GM23248 (cell line): ENCODE data around the gene SLAIN2. TPM values are rescaled to one million over a fixed set of nuclear protein-coding genes. Genes with fewer than 3 reads are reported as not detected.

Source experiments
- DNase-seq: peaks from one replicate; pipeline ENCODE4 v3.0.0-alpha.2; 2015
- H2AFZ ChIP-seq: fragments of 200-600 bp; sonication (generic); 2 replicates; pipeline ENCODE4 v1.6.1; 2016; ENCODE audit warnings: antibody characterized with exemption
- H3F3A ChIP-seq: fragments of 200-600 bp; sonication (generic); 2 replicates; pipeline ENCODE4 v1.6.1; 2016; ENCODE audit warnings: mild to moderate bottlenecking, antibody characterized with exemption, mixed run types; ENCODE audit not compliant: insufficient read depth
- H3K27ac ChIP-seq: fragments of 200-600 bp; sonication (generic); 2 replicates; pipeline ENCODE4 v1.5.1; 2016; ENCODE audit warnings: mild to moderate bottlenecking
- H3K27me3 ChIP-seq: fragments of 200-600 bp; sonication (generic); replicated peaks from 2 replicates; pipeline ENCODE4 v1.6.1; 2016; ENCODE audit warnings: mild to moderate bottlenecking; ENCODE audit not compliant: insufficient read depth
- H3K36me3 ChIP-seq: fragments of 200-600 bp; sonication (generic); 2 replicates; pipeline ENCODE4 v1.6.1; 2016; ENCODE audit warnings: low read depth, mild to moderate bottlenecking
- H3K4me1 ChIP-seq: fragments of 200-600 bp; sonication (generic); 2 replicates; pipeline ENCODE4 v1.6.1; 2016; ENCODE audit warnings: mild to moderate bottlenecking; ENCODE audit not compliant: insufficient read depth
- H3K4me2 ChIP-seq: fragments of 200-600 bp; sonication (generic); one replicate; pipeline ENCODE4 v1.6.1; 2016; ENCODE audit warnings: mild to moderate bottlenecking; ENCODE audit not compliant: unreplicated experiment
- H3K4me3 ChIP-seq: fragments of 200-600 bp; sonication (generic); 2 replicates; pipeline ENCODE4 v1.5.1; 2016; ENCODE audit warnings: mild to moderate bottlenecking
- H3K79me2 ChIP-seq: fragments of 200-600 bp; sonication (generic); 2 replicates; pipeline ENCODE4 v1.6.1; 2016; ENCODE audit warnings: mild to moderate bottlenecking; ENCODE audit not compliant: insufficient read depth
- H3K9ac ChIP-seq: fragments of 200-600 bp; sonication (generic); 2 replicates; pipeline ENCODE4 v1.6.1; 2016; ENCODE audit warnings: mild to moderate bottlenecking
- H3K9me2 ChIP-seq: fragments of 200-600 bp; sonication (generic); 2 replicates; pipeline ENCODE4 v1.6.1; 2016; ENCODE audit warnings: mixed run types, mild to moderate bottlenecking, moderate library complexity; ENCODE audit not compliant: insufficient read depth
- H3K9me3 ChIP-seq: fragments of 200-600 bp; sonication (generic); one replicate; pipeline ENCODE4 v1.6.1; 2017; ENCODE audit warnings: low read depth
- H4K20me1 ChIP-seq: fragments of 200-600 bp; sonication (generic); 2 replicates; pipeline ENCODE4 v1.6.0; 2016; ENCODE audit not compliant: insufficient read depth
- EZH2 ChIP-seq: fragments of 200-600 bp; sonication (generic); IDR thresholded peaks from 2 replicates; pipeline ENCODE4 v1.6.1; 2018; ENCODE audit warnings: antibody characterized with exemption, mild to moderate bottlenecking; ENCODE audit not compliant: insufficient read depth, poor library complexity, severe bottlenecking
- EZH2phosphoT487 ChIP-seq: fragments of 200-600 bp; sonication (generic); IDR thresholded peaks from 2 replicates; pipeline ENCODE4 v1.6.1; 2018; ENCODE audit warnings: antibody characterized with exemption, moderate library complexity, mild to moderate bottlenecking, low read depth; ENCODE audit not compliant: insufficient read depth
- WGBS, 2 experiments: methylation state at CpG; one replicate each; pipeline ENCODE4 v1.1.6; 2015 to 2017; ENCODE audit warnings: low lambda C conversion rate in 2 of 2, low coverage in 1 of 2; ENCODE audit errors: missing lambda C conversion rate in 2 of 2; 5-methylcytosine and 5-hydroxymethylcytosine counted together
- in situ Hi-C: fragments of 300-500 bp; cut with MboI; formaldehyde crosslinking; loops from 2 replicates; pipeline ENCODE4 v1.15.0; 2020
- polyA plus RNA-seq: library from polyadenylated mRNA; unstranded; fragments of >200 nt; fragmentation: Nextera tagmentation; extraction: Ambion mirVana; gene quantifications from 2 replicates; pipeline ENCODE4 v1.2.1, GENCODE V29; 2016
- total RNA-seq: library from RNA; depleted of rRNA; stranded (reverse); fragments of >200 nt; shearing (Covaris generic); gene quantifications from 2 replicates; pipeline ENCODE4 v1.2.3, GENCODE V29; 2014

SLAIN2 gene
- total and polyA plus RNA-seq, 2 experiments from 2014 or later = 41.9 to 60.4 TPM

GRCh38 chr4:48347282-48347921 is 6.1 kb downstream of the SLAIN2 start:
- no peaks in the 10 kb centered on the region for H3K27me3 ChIP-seq
- no peak for TF ChIP-seq EZH2
- no peak for TF ChIP-seq EZH2phosphoT487
- H3K4me1 ChIP-seq = peaks cover 29% of the 10 kb centered on the region
- H2AFZ ChIP-seq = no peak overlapping the region
- H3K36me3 ChIP-seq = no peaks in the 10 kb centered on the region
- in situ Hi-C loops = no loop called here
- no peak overlapping the region for H3K27ac ChIP-seq
- H4K20me1 ChIP-seq = peaks cover 21% of the 10 kb centered on the region; the same call in 1 of the 2 replicates
- DNase-seq = no peak
- peaks cover 17% of the 10 kb centered on the region; the same call in 1 of the 2 replicates for H3F3A ChIP-seq
- no peak overlapping the region for H3K4me2 ChIP-seq
- H3K79me2 ChIP-seq = peaks cover 100% of the 10 kb centered on the region
- no peaks in the 10 kb centered on the region for H3K9me2 ChIP-seq
- no peak overlapping the region for H3K4me3 ChIP-seq
- 97 to 98% methylated on average over 7 of the region's 7 CpGs for WGBS, 2 experiments
- H3K9ac ChIP-seq = no peak overlapping the region
- H3K9me3 ChIP-seq = no peaks in the 10 kb centered on the region

DNA sequence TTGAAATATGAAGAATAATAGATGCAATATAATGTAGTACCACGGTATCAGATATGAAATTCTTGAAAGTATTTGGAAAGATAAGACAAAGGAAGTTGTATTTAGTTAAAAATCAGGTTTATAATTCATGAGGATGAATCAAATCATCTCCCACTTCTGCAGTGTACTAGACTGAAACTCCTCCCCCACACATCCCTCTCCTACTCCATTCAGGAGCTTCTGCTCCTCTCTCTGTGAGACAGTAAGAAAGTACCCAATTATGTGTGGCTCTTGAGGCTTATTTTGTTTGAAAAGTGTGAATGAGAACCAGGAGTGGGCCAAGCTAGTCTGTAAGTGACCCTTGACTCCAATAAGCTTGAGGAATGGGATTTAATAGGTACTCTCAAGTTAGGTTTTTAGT is 9.5 kb downstream of the SLAIN2 start:
- in situ Hi-C loops = no loop called here
- no peak overlapping the region for H3K4me3 ChIP-seq
- no peak overlapping the region for H3K27ac ChIP-seq
- H3K9me3 ChIP-seq = no peaks in the 10 kb centered on the region
- TF ChIP-seq EZH2 (no peak), EZH2phosphoT487 (no peak)
- no peaks in the 10 kb centered on the region for H3K36me3 ChIP-seq
- H3K27me3 ChIP-seq = no peaks in the 10 kb centered on the region
- no peak overlapping the region for H3K9ac ChIP-seq
- H3K9me2 ChIP-seq = no peaks in the 10 kb centered on the region
- no peak for DNase-seq
- peaks cover 6% of the 10 kb centered on the region; the same call in 1 of the 2 replicates for H3F3A ChIP-seq
- 96 to 98% methylated on average over 1 of the region's 1 CpG for WGBS, 2 experiments
- H3K79me2 ChIP-seq = peaks cover 100% of the 10 kb centered on the region
- H4K20me1 ChIP-seq = 0 out of 2 replicates have a peak, but pooled peaks cover 5% of the 10 kb centered on the region
- H3K4me1 ChIP-seq = peaks cover 16% of the 10 kb centered on the region
- no peak overlapping the region for H3K4me2 ChIP-seq
- no peak overlapping the region for H2AFZ ChIP-seq

GRCh38 chr4:48352793-48353192 is 11.5 kb downstream of the SLAIN2 start:
- no peak for TF ChIP-seq EZH2
- TF ChIP-seq EZH2phosphoT487 = no peak
- WGBS, 2 experiments = 66 to 69% methylated on average over 4 of the region's 4 CpGs
- no peaks in the 10 kb centered on the region; the same call in 1 of the 2 replicates for H4K20me1 ChIP-seq

GRCh38 chr4:48356355-48356754 is 15.0 kb downstream of the SLAIN2 start:
- Histone ChIP-seq H4K20me1 (no peaks in the 10 kb centered on the region; the same call in 1 of the 2 replicates), H3K4me3 (no peak overlapping the region), H3K79me2 (peaks cover 96% of the 10 kb centered on the region), H3K4me2 (no peak overlapping the region), H3K9ac (no peak overlapping the region), H3K4me1 (peaks cover 26% of the 10 kb centered on the region), H3F3A (peaks cover 19% of the 10 kb centered on the region), H3K27ac (no peak overlapping the region), H3K27me3 (no peaks in the 10 kb centered on the region), H2AFZ (no peak overlapping the region), H3K36me3 (no peaks in the 10 kb centered on the region), H3K9me3 (no peaks in the 10 kb centered on the region), H3K9me2 (no peaks in the 10 kb centered on the region)
- WGBS, 2 experiments = 53 to 60% methylated on average over 1 of the region's 1 CpG
- TF ChIP-seq EZH2 (no peak), EZH2phosphoT487 (no peak)
- no peak for DNase-seq
- in situ Hi-C loops = no loop called here

More at GRCh38 chr4:48352793-48353192, 11.5 kb downstream of the SLAIN2 start:
- Histone ChIP-seq H3K4me3 (no peak overlapping the region), H3K36me3 (no peaks in the 10 kb centered on the region), H3K79me2 (peaks cover 100% of the 10 kb centered on the region), H3K4me1 (peaks cover 12% of the 10 kb centered on the region), H3F3A (peaks cover 4% of the 10 kb centered on the region; the same call in 1 of the 2 replicates), H2AFZ (no peak overlapping the region), H3K27me3 (no peaks in the 10 kb centered on the region), H3K9me2 (no peaks in the 10 kb centered on the region), H3K9me3 (no peaks in the 10 kb centered on the region), H3K27ac (no peak overlapping the region), H3K4me2 (no peak overlapping the region), H3K9ac (no peak overlapping the region)
- DNase-seq = no peak
- in situ Hi-C loops = no loop called here
